Jurkat, Clone E6-1 (cell line): ENCODE measurements around the gene HDAC8.
"Not testable (repeated sequence)": the region's sequence is repeated elsewhere in the genome, so short reads cannot be mapped to it uniquely, and the experiment has no call there.

ENCODE experiments used
- DNase-seq: peaks from one replicate; pipeline ENCODE4 v3.0.0-alpha.2; 2011; ENCODE audit warnings: low read depth, low spot score
- H3K4me3 ChIP-seq: 2 replicates; pipeline ENCODE4 v1.5.1; 2011; ENCODE audit warnings: mild to moderate bottlenecking, low read length, control low read depth, moderate library complexity

Gene HDAC8

GRCh38 chrX:72468607-72469006 is 104.0 kb downstream of the HDAC8 start:
- DNase-seq: no peak
- H3K4me3 ChIP-seq: no peak overlapping the region

GRCh38 chrX:72467135-72467534 is 105.5 kb downstream of the HDAC8 start:
- no peak overlapping the region for H3K4me3 ChIP-seq
- no peak for DNase-seq

- H3K4me3 ChIP-seq: no peak overlapping the region
Measured at GRCh38 chrX:72466493-72466892, 106.2 kb downstream of the HDAC8 start.

GRCh38 chrX:72465889-72466288 is 106.8 kb downstream of the HDAC8 start:
- no peak overlapping the region for H3K4me3 ChIP-seq
- no peak for DNase-seq

More at GRCh38 chrX:72466493-72466892, 106.2 kb downstream of the HDAC8 start:
- no peak for DNase-seq

- H3K4me3 ChIP-seq: no peak overlapping the region
- DNase-seq: no peak
Measured at GRCh38 chrX:72461766-72462165, 110.9 kb downstream of the HDAC8 start.

GRCh38 chrX:72461288-72461687 is 111.4 kb downstream of the HDAC8 start:
- DNase-seq: no peak
- H3K4me3 ChIP-seq: no peak overlapping the region

GRCh38 chrX:72460715-72461114 is 111.9 kb downstream of the HDAC8 start:
- no peak for DNase-seq
- H3K4me3 ChIP-seq: no peak overlapping the region

- not testable (repeated sequence) for DNase-seq, H3K4me3 ChIP-seq
Measured at GRCh38 chrX:72449034-72449433, 123.6 kb downstream of the HDAC8 start.

- not testable (repeated sequence) for H3K4me3 ChIP-seq, DNase-seq
Measured at GRCh38 chrX:72440764-72441163, 131.9 kb downstream of the HDAC8 start.

GRCh38 chrX:72436010-72436409 is 136.6 kb downstream of the HDAC8 start:
- H3K4me3 ChIP-seq: no peak overlapping the region
- no peak for DNase-seq

- no peak overlapping the region for H3K4me3 ChIP-seq
- DNase-seq: no peak
Measured at GRCh38 chrX:72430405-72430968, 142.2 kb downstream of the HDAC8 start.

- no peak overlapping the region for H3K4me3 ChIP-seq
- DNase-seq: no peak
Measured at GRCh38 chrX:72421797-72422196, 150.8 kb downstream of the HDAC8 start.

GRCh38 chrX:72409993-72410392 is 162.7 kb downstream of the HDAC8 start:
- no peak for DNase-seq
- H3K4me3 ChIP-seq: no peak overlapping the region

GRCh38 chrX:72408885-72409284 is 163.8 kb downstream of the HDAC8 start:
- H3K4me3 ChIP-seq: no peak overlapping the region
- no peak for DNase-seq

- not testable (repeated sequence) for H3K4me3 ChIP-seq, DNase-seq
Measured at GRCh38 chrX:72405136-72405535, 167.5 kb downstream of the HDAC8 start.

GRCh38 chrX:72402614-72403013 is 170.0 kb downstream of the HDAC8 start:
- no peak overlapping the region for H3K4me3 ChIP-seq
- DNase-seq: no peak

GRCh38 chrX:72399816-72400215 is 172.8 kb downstream of the HDAC8 start:
- no peak overlapping the region for H3K4me3 ChIP-seq
- no peak for DNase-seq

- no peak for DNase-seq
Measured at GRCh38 chrX:72396117-72396516, 176.5 kb downstream of the HDAC8 start.

GRCh38 chrX:72395237-72395636 is 177.4 kb downstream of the HDAC8 start:
- H3K4me3 ChIP-seq: no peak overlapping the region
- DNase-seq: no peak

More at GRCh38 chrX:72396117-72396516, 176.5 kb downstream of the HDAC8 start:
- H3K4me3 ChIP-seq: no peak overlapping the region

- no peak overlapping the region for H3K4me3 ChIP-seq
- no peak for DNase-seq
Measured at GRCh38 chrX:72394518-72395170, 178.0 kb downstream of the HDAC8 start.
